CD14-positive monocyte (primary cell): ENCODE data around the gene ADAMTS3. TPM values are rescaled to one million over a fixed set of nuclear protein-coding genes. Genes with fewer than 3 reads are reported as not detected.

Experiments
- DNase-seq, 3 donors: peaks; one replicate each; pipeline ENCODE4 v3.0.0-alpha.2; 2011 to 2022
- H2AFZ ChIP-seq: 2 replicates; pipeline ENCODE4 v1.6.0; 2012; ENCODE audit warnings: mild to moderate bottlenecking, low read depth, low read length, inconsistent platforms; ENCODE audit not compliant: insufficient read depth, poor library complexity, severe bottlenecking
- H3K27ac ChIP-seq, 2 donors: 1 replicate in 1 of 2; 2 replicates in 1 of 2; pipeline ENCODE4 v1.5.1; 2012 to 2013; ENCODE audit warnings: low read length in 2 of 2, control low read depth in 1 of 2, inconsistent platforms in 1 of 2, low read depth in 1 of 2, mild to moderate bottlenecking in 1 of 2
- H3K27me3 ChIP-seq, 2 donors: one replicate each; pipeline versions ENCODE4 v1.6.0 to v1.6.1; 2011 to 2013; ENCODE audit warnings: low read length in 2 of 2; ENCODE audit not compliant: control insufficient read depth in 2 of 2, insufficient read depth in 2 of 2
- H3K36me3 ChIP-seq, 2 donors: replicated peaks in 1 of 2; 1 replicate in 1 of 2; 2 replicates in 1 of 2; pipeline versions ENCODE4 v1.5.1 to v1.6.1; 2012 to 2013; ENCODE audit warnings: low read length in 2 of 2, control low read depth in 1 of 2, inconsistent platforms in 1 of 2, mild to moderate bottlenecking in 1 of 2; ENCODE audit not compliant: insufficient read depth in 2 of 2, control insufficient read depth in 1 of 2
- H3K4me1 ChIP-seq, 2 donors: 1 replicate in 1 of 2; 2 replicates in 1 of 2; pipeline versions ENCODE4 v1.5.1 to v1.6.1; 2012 to 2013; ENCODE audit warnings: low read length in 2 of 2, control low read depth in 1 of 2, inconsistent platforms in 1 of 2, mild to moderate bottlenecking in 1 of 2, moderate library complexity in 1 of 2; ENCODE audit not compliant: insufficient read depth in 2 of 2, control insufficient read depth in 1 of 2
- H3K4me2 ChIP-seq: replicated peaks from 2 replicates; pipeline ENCODE3; 2012; ENCODE audit warnings: low read length, moderate library complexity, mild to moderate bottlenecking; ENCODE audit not compliant: poor library complexity, severe bottlenecking; ENCODE audit errors: extremely low read depth
- H3K4me3 ChIP-seq, 3 experiments: fragments of 200-600 bp in 1 of 3; sonication (generic) in 1 of 3; replicated peaks in 1 of 3; 1 replicate in 2 of 3; 2 replicates in 1 of 3; pipeline ENCODE4 v1.5.1; 2011 to 2013; ENCODE audit warnings: low read length in 3 of 3, mild to moderate bottlenecking in 3 of 3, control low read depth in 2 of 3, low read depth in 2 of 3, inconsistent platforms in 1 of 3, moderate library complexity in 1 of 3
- H3K79me2 ChIP-seq: 2 replicates; pipeline ENCODE4 v1.6.0; 2012; ENCODE audit warnings: mild to moderate bottlenecking, control low read depth, inconsistent platforms, low read length, moderate library complexity; ENCODE audit not compliant: insufficient read depth
- H3K9ac ChIP-seq: 2 replicates; pipeline ENCODE4 v1.6.0; 2017; ENCODE audit warnings: low read length, mild to moderate bottlenecking; ENCODE audit not compliant: insufficient read depth, poor library complexity, severe bottlenecking
- H3K9me3 ChIP-seq, 2 donors: replicated peaks in 1 of 2; 1 replicate in 1 of 2; 2 replicates in 1 of 2; pipeline versions ENCODE4 v1.5.1 to v1.6.1; 2012 to 2013; ENCODE audit warnings: low read length in 2 of 2, control low read depth in 1 of 2; ENCODE audit not compliant: control insufficient read depth in 1 of 2, insufficient read depth in 1 of 2
- H4K20me1 ChIP-seq: 2 replicates; pipeline ENCODE4 v1.6.0; 2012; ENCODE audit warnings: mild to moderate bottlenecking, low read length, control low read depth, moderate library complexity; ENCODE audit not compliant: insufficient read depth
- H3K27ac Mint-ChIP-seq, 7 donors: one replicate each; pipeline ENCODE4 v1.8.0; 2020; ENCODE audit warnings: mild to moderate bottlenecking in 7 of 7, mixed read lengths in 7 of 7, moderate library complexity in 6 of 7, inconsistent platforms in 2 of 7
- H3K27me3 Mint-ChIP-seq, 3 donors: one replicate each; pipeline ENCODE4 v1.8.0; 2021 to 2022; ENCODE audit warnings: low read depth in 3 of 3, mild to moderate bottlenecking in 3 of 3, mixed read lengths in 3 of 3, moderate library complexity in 3 of 3, inconsistent platforms in 1 of 3
- H3K36me3 Mint-ChIP-seq, 2 donors: one replicate each; pipeline ENCODE4 v1.8.0; 2020; ENCODE audit warnings: mixed read lengths in 2 of 2, inconsistent platforms in 1 of 2, mild to moderate bottlenecking in 1 of 2
- H3K4me1 Mint-ChIP-seq: one replicate; pipeline ENCODE4 v1.8.0; 2020; ENCODE audit warnings: mild to moderate bottlenecking, mixed read lengths
- H3K4me3 Mint-ChIP-seq, 2 donors: one replicate each; pipeline ENCODE4 v1.8.0; 2020; ENCODE audit warnings: mild to moderate bottlenecking in 2 of 2, mixed read lengths in 2 of 2, moderate library complexity in 1 of 2
- H3K9me3 Mint-ChIP-seq, 7 donors: one replicate each; pipeline ENCODE4 v1.8.0; 2020 to 2022; ENCODE audit warnings: mixed read lengths in 7 of 7, mild to moderate bottlenecking in 6 of 7, moderate library complexity in 6 of 7, inconsistent platforms in 2 of 7
- CTCF ChIP-seq: fragments of 200-600 bp; IDR thresholded peaks from one replicate; pipeline ENCODE4 v1.8.0; 2022; ENCODE audit warnings: antibody characterized with exemption, mild to moderate bottlenecking
- WGBS: methylation state at CpG from one replicate; pipeline ENCODE4 v1.1.5; 2013; ENCODE audit warnings: missing lambda C conversion rate; ENCODE audit not compliant: insufficient coverage; 5-methylcytosine and 5-hydroxymethylcytosine counted together
- intact Hi-C, 2 donors: fragments of 100-400 bp; cut with micrococcal nuclease; formaldehyde crosslinking; loops; one replicate each; pipeline versions ENCODE4 v1.15.0 to v1.15.1; 2023
- polyA plus RNA-seq, 3 donors: library from polyadenylated mRNA; depleted of rRNA in 1 of 3; unstranded in 2 of 3; stranded (reverse) in 1 of 3; fragments of 300-500 nt in 2 of 3; fragments of >200 nt in 1 of 3; fragmentation: Illumina TruSeq in 2 of 3; gene quantifications; 1 replicate in 2 of 3; 2 replicates in 1 of 3; pipeline ENCODE4 v1.2.3, GENCODE V29; 2012 to 2021

Gene ADAMTS3
- polyA plus RNA-seq, 3 donors = not detected

GRCh38 chr4:72557021-72557420, 12.0 kb downstream of the ADAMTS3 start:
- Mint-ChIP-seq H3K36me3 (no peaks in the 10 kb centered on the region), H3K27ac (no peak overlapping the region), H3K27me3 (peaks cover 0 to 2% (median 0%) of the 10 kb centered on the region in 3 donors), H3K9me3 (peaks cover 0 to 4% (median 2%) of the 10 kb centered on the region in 7 donors), H3K4me3 (no peak overlapping the region), H3K4me1 (no peaks in the 10 kb centered on the region)
- Histone ChIP-seq H3K4me2 (no peak overlapping the region), H3K9me3 (no peaks in the 10 kb centered on the region), H2AFZ (no peak overlapping the region), H3K27me3 (no peaks in the 10 kb centered on the region), H4K20me1 (no peaks in the 10 kb centered on the region), H3K9ac (no peak overlapping the region), H3K27ac (no peak overlapping the region), H3K4me1 (no peaks in the 10 kb centered on the region), H3K36me3 (no peaks in the 10 kb centered on the region), H3K79me2 (no peaks in the 10 kb centered on the region), H3K4me3 (no peak overlapping the region)
- intact Hi-C loops = no loop called here
- no peak for TF ChIP-seq CTCF
- WGBS = 90% methylated on average over 1 of the region's 5 CpGs
- no peak for DNase-seq

GRCh38 chr4:72555377-72555831, 13.6 kb downstream of the ADAMTS3 start:
- Histone ChIP-seq H3K4me2 (no peak overlapping the region), H3K9me3 (no peaks in the 10 kb centered on the region), H3K9ac (no peak overlapping the region), H3K4me3 (no peak overlapping the region), H4K20me1 (no peaks in the 10 kb centered on the region), H3K79me2 (no peaks in the 10 kb centered on the region), H2AFZ (no peak overlapping the region), H3K36me3 (no peaks in the 10 kb centered on the region), H3K27me3 (no peaks in the 10 kb centered on the region), H3K4me1 (no peaks in the 10 kb centered on the region), H3K27ac (no peak overlapping the region)
- no peak for TF ChIP-seq CTCF
- Mint-ChIP-seq H3K36me3 (no peaks in the 10 kb centered on the region), H3K27ac (no peak overlapping the region), H3K4me1 (no peaks in the 10 kb centered on the region), H3K27me3 (peaks cover 0 to 2% (median 0%) of the 10 kb centered on the region in 3 donors), H3K4me3 (no peak overlapping the region), H3K9me3 (peaks cover 0 to 2% (median 0%) of the 10 kb centered on the region in 7 donors)
- no peak for DNase-seq
- intact Hi-C loops = no loop called here
- 86% methylated on average over 1 of the region's 3 CpGs for WGBS
